K562 (cell line): ENCODE results near the gene TRAPPC2L.

Experiments
- ZNF133 ChIP-seq: fragments of 250-450 bp; sonication (Bioruptor Pico); IDR thresholded peaks from 2 replicates; pipeline ENCODE4 v1.4.0; 2020; ENCODE audit warnings: mild to moderate bottlenecking
- ZNF384 ChIP-seq: IDR thresholded peaks from 2 replicates; pipeline ENCODE4 v1.6.1; 2012; ENCODE audit warnings: low read depth, low read length, improper control_type of control experiment

DNA sequence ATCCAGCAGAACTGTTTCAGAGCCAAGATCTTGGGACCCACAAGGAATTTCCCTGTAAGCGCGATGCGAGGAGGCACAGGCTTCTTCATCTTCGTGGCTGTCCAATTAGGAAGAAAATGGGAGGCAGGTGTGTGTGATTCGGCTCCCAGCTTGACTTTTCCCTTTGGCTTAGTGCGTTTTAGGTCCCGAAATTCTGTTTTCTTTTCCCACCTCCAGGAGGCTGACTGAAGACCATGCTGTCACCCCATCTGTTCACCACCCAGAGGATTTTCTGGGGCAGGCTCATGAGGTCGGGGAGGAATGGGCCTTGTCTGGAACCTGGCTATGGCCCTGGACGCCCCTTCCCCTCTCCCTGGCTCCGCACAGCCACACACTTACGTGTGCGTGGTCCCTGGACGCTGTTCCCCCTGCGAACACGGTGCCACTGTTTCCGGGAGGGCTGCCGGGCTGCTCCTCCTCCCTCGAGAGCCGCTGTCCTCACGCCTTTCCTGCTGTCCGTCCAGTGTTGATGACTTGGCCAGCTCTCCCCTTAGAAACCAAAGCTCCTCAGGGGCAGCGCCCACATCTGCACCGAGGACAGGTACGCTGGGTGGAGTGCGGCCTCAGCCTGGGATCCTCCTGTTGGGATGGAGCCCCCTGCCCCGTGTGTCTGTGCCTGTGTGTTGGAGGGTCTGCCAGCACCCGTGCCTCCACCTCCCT lies 12.2 kb downstream of the TRAPPC2L start:
- TF ChIP-seq ZNF384 (no peak), ZNF133 (CRISPR knock-in tag) (no peak)
